ENCODE measurements around the gene USP6.
A peak's percentile ranks its signal among the peaks of the same experiment; 100 is the strongest.

The USP6 gene

DNA sequence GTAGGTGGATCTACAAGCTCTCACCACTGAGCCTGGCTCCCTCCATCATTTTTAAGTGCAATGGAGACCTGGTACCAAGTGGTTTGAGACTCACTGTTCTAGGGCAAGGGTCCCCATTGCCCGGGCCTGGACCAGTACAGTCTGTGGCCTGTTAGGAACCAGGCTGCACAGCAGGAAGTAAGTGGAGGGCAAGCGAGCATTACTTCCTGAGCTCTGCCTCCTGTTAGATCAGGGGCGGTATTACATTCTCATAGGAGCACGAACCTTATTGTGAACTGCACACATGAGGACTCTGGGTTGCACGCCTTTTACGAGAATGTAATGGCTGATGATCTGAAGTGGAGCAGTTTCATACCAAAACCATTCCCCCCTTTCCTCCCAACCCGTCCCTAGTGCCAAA lies 82.6 kb downstream of the USP6 start:
- Histone ChIP-seq H3K79me2 (ENCODE audit: insufficient read depth, low read length) (no peaks in the 10 kb centered on the region), H4K20me1 (ENCODE audit: insufficient read depth, low read length) (no peaks in the 10 kb centered on the region), H3K9ac (ENCODE audit: low read length) (peak overlapping the region; percentile 15; the same call in 1 of the 2 replicates), H3F3A (ENCODE audit: insufficient read depth, low read length) (no peaks in the 10 kb centered on the region), H3K27me3 (ENCODE audit: insufficient read depth, low read length) (no peaks in the 10 kb centered on the region), H3K4me1 (ENCODE audit: insufficient read depth, low read length, severe bottlenecking) (peaks cover 18% of the 10 kb centered on the region), H3K9me3 (ENCODE audit: low read length) (no peaks in the 10 kb centered on the region), H3K4me2 (ENCODE audit: low read length) (peak overlapping the region; percentile 28), H2AFZ (ENCODE audit: low read length) (no peak overlapping the region), H3K4me3 (ENCODE audit: low read depth, low read length, poor library complexity, severe bottlenecking) (no peak overlapping the region), H3K36me3 (ENCODE audit: insufficient read depth, low read length) (no peaks in the 10 kb centered on the region), H3K27ac (ENCODE audit: low read depth, low read length, poor library complexity, severe bottlenecking) (peak overlapping the region; percentile 34), H3K9me2 (ENCODE audit: low read depth, low read length) (no peaks in the 10 kb centered on the region)
- TF ChIP-seq CTCF (IDR thresholded peaks at IDR 0.05; ENCODE audit: low read length) (no peak), EZH2 (IDR thresholded peaks at IDR 0.05; ENCODE audit: borderline replicate concordance, low read length) (no peak)

GRCh38 chr17:5200360-5200759 lies 84.5 kb downstream of the USP6 start:
- H3K9me2 ChIP-seq (ENCODE audit: low read depth, low read length) = no peaks in the 10 kb centered on the region
- H3K4me1 ChIP-seq (ENCODE audit: insufficient read depth, low read length, severe bottlenecking) = peaks cover 18% of the 10 kb centered on the region
- no peaks in the 10 kb centered on the region for H3K27me3 ChIP-seq (ENCODE audit: insufficient read depth, low read length)
- H3K4me2 ChIP-seq (ENCODE audit: low read length) = no peak overlapping the region
- H2AFZ ChIP-seq (ENCODE audit: low read length) = no peak overlapping the region
- no peak overlapping the region for H3K27ac ChIP-seq (ENCODE audit: low read depth, low read length, poor library complexity, severe bottlenecking)
- H3K9me3 ChIP-seq (ENCODE audit: low read length) = no peaks in the 10 kb centered on the region
- H3K36me3 ChIP-seq (ENCODE audit: insufficient read depth, low read length) = no peaks in the 10 kb centered on the region
- H3F3A ChIP-seq (ENCODE audit: insufficient read depth, low read length) = no peaks in the 10 kb centered on the region
- H3K9ac ChIP-seq (ENCODE audit: low read length) = no peak overlapping the region
- no peaks in the 10 kb centered on the region for H3K79me2 ChIP-seq (ENCODE audit: insufficient read depth, low read length)
- TF ChIP-seq CTCF (IDR thresholded peaks at IDR 0.05; ENCODE audit: low read length) (no peak), EZH2 (IDR thresholded peaks at IDR 0.05; ENCODE audit: borderline replicate concordance, low read length) (no peak)
- H4K20me1 ChIP-seq (ENCODE audit: insufficient read depth, low read length) = no peaks in the 10 kb centered on the region
- H3K4me3 ChIP-seq (ENCODE audit: low read depth, low read length, poor library complexity, severe bottlenecking) = no peak overlapping the region

GRCh38 chr17:5201011-5201410 lies 85.2 kb downstream of the USP6 start:
- H3K36me3 ChIP-seq (ENCODE audit: insufficient read depth, low read length) = no peaks in the 10 kb centered on the region
- TF ChIP-seq EZH2 (IDR thresholded peaks at IDR 0.05; ENCODE audit: borderline replicate concordance, low read length) (no peak), CTCF (IDR thresholded peaks at IDR 0.05; ENCODE audit: low read length) (no peak)
- H3K9ac ChIP-seq (ENCODE audit: low read length) = no peak overlapping the region
- H3K9me2 ChIP-seq (ENCODE audit: low read depth, low read length) = no peaks in the 10 kb centered on the region
- no peak overlapping the region for H2AFZ ChIP-seq (ENCODE audit: low read length)
- peaks cover 18% of the 10 kb centered on the region for H3K4me1 ChIP-seq (ENCODE audit: insufficient read depth, low read length, severe bottlenecking)
- no peaks in the 10 kb centered on the region for H3K79me2 ChIP-seq (ENCODE audit: insufficient read depth, low read length)
- H3K9me3 ChIP-seq (ENCODE audit: low read length) = no peaks in the 10 kb centered on the region
- no peak overlapping the region for H3K4me2 ChIP-seq (ENCODE audit: low read length)
- H3F3A ChIP-seq (ENCODE audit: insufficient read depth, low read length) = no peaks in the 10 kb centered on the region
- no peak overlapping the region for H3K27ac ChIP-seq (ENCODE audit: low read depth, low read length, poor library complexity, severe bottlenecking)
- no peaks in the 10 kb centered on the region for H3K27me3 ChIP-seq (ENCODE audit: insufficient read depth, low read length)
- H4K20me1 ChIP-seq (ENCODE audit: insufficient read depth, low read length) = no peaks in the 10 kb centered on the region
- no peak overlapping the region for H3K4me3 ChIP-seq (ENCODE audit: low read depth, low read length, poor library complexity, severe bottlenecking)

All from OCI-LY1 (cell line).